B cell (primary cell): ENCODE measurements around the gene SSR1. TPM values are rescaled to one million over a fixed set of nuclear protein-coding genes. Genes with fewer than 3 reads are reported as not detected.
"Not testable (repeated sequence)": the region's sequence is repeated elsewhere in the genome, so short reads cannot be mapped to it uniquely, and the experiment has no call there.

Experiments used
- ATAC-seq: fragments of 200-7000 bp; cut with Tn5 transposase; one replicate; pipeline ENCODE4 v1.10.0; 2021; ENCODE audit warnings: low read depth, mild to moderate bottlenecking, moderate number of reproducible peaks, moderate library complexity
- CTCF ChIA-PET: fragments of 350-600 bp; sonication (Branson Sonifier 250); formaldehyde crosslinking; loops from one replicate; lab custom pipeline; 2021; ENCODE audit warnings: antibody characterized with exemption, inconsistent platforms; lab: Charles Lee
- POLR2A ChIA-PET: fragments of 350-600 bp; sonication (Branson Sonifier 250); formaldehyde crosslinking; loops from one replicate; lab custom pipeline; 2021; ENCODE audit warnings: antibody characterized with exemption; lab: Charles Lee
- DNase-seq: peaks from one replicate; pipeline ENCODE4 v3.0.0; 2013
- H2AFZ ChIP-seq: 2 replicates; pipeline ENCODE4 v1.6.1; 2012; ENCODE audit warnings: mild to moderate bottlenecking, low read depth, low read length; ENCODE audit not compliant: insufficient read depth, poor library complexity, severe bottlenecking
- H3K27ac ChIP-seq, 2 donors: 1 replicate in 1 of 2; 2 replicates in 1 of 2; pipeline ENCODE4 v1.5.1; 2012 to 2013; ENCODE audit warnings: low read length in 2 of 2, mild to moderate bottlenecking in 2 of 2, moderate library complexity in 1 of 2
- H3K27me3 ChIP-seq, 4 experiments: fragments of 200-600 bp in 1 of 4; sonication (generic) in 1 of 4; replicated peaks in 1 of 4; 1 replicate in 2 of 4; 2 replicates in 2 of 4; pipeline versions ENCODE4 v1.6.1 to v1.7.0; 2013 to 2016; ENCODE audit warnings: low read length in 3 of 4, mild to moderate bottlenecking in 2 of 4, mixed read lengths in 1 of 4, moderate library complexity in 1 of 4; ENCODE audit not compliant: insufficient read depth in 4 of 4, control insufficient read depth in 3 of 4; ENCODE audit errors: control extremely low read depth in 1 of 4
- H3K36me3 ChIP-seq, 2 experiments: replicated peaks in 1 of 2; 1 replicate in 1 of 2; 2 replicates in 1 of 2; pipeline versions ENCODE4 v1.6.1 to v1.7.1; 2013; ENCODE audit warnings: low read length in 1 of 2; ENCODE audit not compliant: insufficient read depth in 2 of 2, control insufficient read depth in 1 of 2; ENCODE audit errors: control extremely low read depth in 1 of 2, extremely low read depth in 1 of 2
- H3K4me1 ChIP-seq, 2 donors: fragments of 200-600 bp in 1 of 2; sonication (generic) in 1 of 2; 1 replicate in 1 of 2; 2 replicates in 1 of 2; pipeline versions ENCODE4 v1.5.1 to v1.6.1; 2013 to 2017; ENCODE audit warnings: low read length in 2 of 2; ENCODE audit not compliant: control insufficient read depth in 2 of 2, insufficient read depth in 2 of 2
- H3K4me2 ChIP-seq: replicated peaks from 2 replicates; pipeline ENCODE3; 2012; ENCODE audit warnings: mild to moderate bottlenecking, low read depth, low read length; ENCODE audit not compliant: poor library complexity, severe bottlenecking
- H3K4me3 ChIP-seq, 5 experiments: fragments of 200-600 bp in 1 of 5; sonication (generic) in 1 of 5; 1 replicate in 3 of 5; 2 replicates in 2 of 5; pipeline versions ENCODE4 v1.5.1 to v1.7.0; 2011 to 2016; ENCODE audit warnings: low read length in 4 of 5, mild to moderate bottlenecking in 4 of 5, low read depth in 2 of 5, control low read depth in 1 of 5, moderate library complexity in 1 of 5; ENCODE audit not compliant: insufficient read depth in 1 of 5; ENCODE audit errors: control extremely low read depth in 1 of 5, extremely low read depth in 1 of 5
- H3K79me2 ChIP-seq: fragments of 200-600 bp; sonication (generic); one replicate; pipeline ENCODE4 v1.6.0; 2016; ENCODE audit warnings: low read length; ENCODE audit not compliant: control insufficient read depth, insufficient read depth
- H3K9ac ChIP-seq: fragments of 200-600 bp; sonication (generic); 2 replicates; pipeline ENCODE4 v1.6.1; 2017; ENCODE audit warnings: mild to moderate bottlenecking, low read length, moderate library complexity
- H3K9me3 ChIP-seq, 3 donors: one replicate each; pipeline versions ENCODE4 v1.6.1 to v1.7.1; 2013; ENCODE audit warnings: low read length in 2 of 3; ENCODE audit not compliant: control insufficient read depth in 2 of 3, insufficient read depth in 1 of 3; ENCODE audit errors: control extremely low read depth in 1 of 3
- H4K20me1 ChIP-seq: 2 replicates; pipeline ENCODE4 v1.6.0; 2012; ENCODE audit warnings: mild to moderate bottlenecking, low read length; ENCODE audit not compliant: insufficient read depth, control insufficient read depth, poor library complexity, severe bottlenecking
- H3K27ac Mint-ChIP-seq: one replicate; pipeline ENCODE4 v1.8.0; 2021; ENCODE audit warnings: mixed read lengths
- H3K27me3 Mint-ChIP-seq: one replicate; pipeline ENCODE4 v1.8.0; 2021; ENCODE audit warnings: mixed read lengths
- H3K4me1 Mint-ChIP-seq: one replicate; pipeline ENCODE4 v1.8.0; 2021; ENCODE audit warnings: mixed read lengths
- H3K4me3 Mint-ChIP-seq: one replicate; pipeline ENCODE4 v1.8.0; 2021; ENCODE audit warnings: mixed read lengths
- H3K9me3 Mint-ChIP-seq: one replicate; pipeline ENCODE4 v1.8.0; 2022; ENCODE audit warnings: mixed read lengths; ENCODE audit not compliant: insufficient read depth
- EZH2 ChIP-seq: IDR thresholded peaks from 2 replicates; pipeline ENCODE4 v1.6.1; 2012; ENCODE audit warnings: borderline replicate concordance, low read depth, mild to moderate bottlenecking, moderate library complexity, low read length; ENCODE audit not compliant: insufficient read depth, poor library complexity, severe bottlenecking
- WGBS: methylation state at CpG from one replicate; pipeline ENCODE4 v1.1.5; 2013; ENCODE audit warnings: missing lambda C conversion rate; ENCODE audit not compliant: insufficient coverage; 5-methylcytosine and 5-hydroxymethylcytosine counted together
- intact Hi-C: fragments of 100-400 bp; cut with micrococcal nuclease; formaldehyde crosslinking; loops from one replicate; pipeline ENCODE4 v1.10.0; 2022
- polyA plus RNA-seq: library from polyadenylated mRNA; depleted of rRNA; stranded (reverse); fragments of >200 nt; gene quantifications from 2 replicates; pipeline ENCODE4 v1.2.3, GENCODE V29; 2012
- total RNA-seq, 2 donors: library from RNA; stranded (reverse); fragments of 120-200 nt in 1 of 2; gene quantifications; 1 replicate in 1 of 2; 2 replicates in 1 of 2; pipeline versions ENCODE4 v1.2.3 to v1.2.4, GENCODE V29; 2013 to 2022
- TF ChIP-seq, protein P1 (sequence below): fragments of 200-600 bp; IDR thresholded peaks from one replicate; pipeline ENCODE4 v1.8.0; 2022; ENCODE audit warnings: antibody characterized with exemption, mild to moderate bottlenecking

Gene SSR1
- total and polyA plus RNA-seq, 2 donors (not counting 1 experiment from before 2014, with no cell fraction given) = 15.9 to 81.6 TPM

DNA sequence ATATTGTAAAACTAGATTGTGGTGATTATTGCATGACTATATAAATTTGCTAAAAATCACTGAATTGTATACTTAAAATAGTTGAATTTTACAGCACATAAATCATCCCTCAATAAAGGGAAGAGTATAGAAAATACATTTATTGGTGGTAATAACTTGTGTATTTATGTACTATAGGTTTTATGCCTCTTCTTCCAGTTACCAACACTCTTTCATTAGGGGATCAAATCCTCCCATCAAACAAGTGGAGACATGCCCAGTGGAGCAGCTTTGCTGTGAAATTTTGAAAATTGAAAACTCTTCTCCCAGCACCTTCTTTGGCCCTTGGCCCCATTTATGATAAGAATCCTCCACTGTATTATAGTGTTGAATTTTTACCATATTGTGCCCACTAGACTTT is 10.1 kb upstream of the SSR1 start:
- no peaks in the 10 kb centered on the region for H3K36me3 ChIP-seq

DNA sequence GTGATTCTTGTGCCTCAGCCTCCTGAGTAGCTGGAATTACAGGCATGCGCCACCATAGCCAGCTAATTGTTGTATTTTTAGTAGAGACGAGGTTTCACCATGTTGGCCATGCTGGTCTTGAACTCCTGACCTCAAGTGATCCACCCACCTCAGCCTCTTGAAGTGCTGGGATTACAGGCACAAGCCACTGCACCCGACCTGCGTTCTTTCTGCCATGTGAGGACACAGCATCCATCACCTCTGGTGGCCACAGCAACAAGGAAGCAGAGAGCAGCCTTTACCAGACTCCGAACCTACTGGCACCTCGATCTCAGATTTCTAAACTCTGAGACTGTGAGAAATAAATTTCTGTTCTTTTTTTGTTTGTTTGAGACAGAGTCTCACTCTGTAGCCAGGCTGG is 8.9 kb upstream of the SSR1 start:
- DNase-seq, H3K4me2 ChIP-seq, ATAC-seq, H3K27ac Mint-ChIP-seq, intact Hi-C loops, H3K36me3 ChIP-seq, H3K27ac ChIP-seq, H3K9me3 Mint-ChIP-seq, CTCF ChIA-PET, H4K20me1 ChIP-seq, H3K27me3 Mint-ChIP-seq, H3K9ac ChIP-seq, H3K79me2 ChIP-seq, H3K27me3 ChIP-seq, H2AFZ ChIP-seq, POLR2A ChIA-PET, H3K4me3 ChIP-seq, H3K4me3 Mint-ChIP-seq, H3K9me3 ChIP-seq: not testable (repeated sequence)
- peaks cover 9 to 12% of the 10 kb centered on the region in 2 donors for H3K4me1 ChIP-seq
- peaks cover 19% of the 10 kb centered on the region for H3K4me1 Mint-ChIP-seq
- 82% methylated on average over 4 of the region's 6 CpGs for WGBS

More for the DNA sequence above, 10.1 kb upstream of the SSR1 start:
- CTCF ChIA-PET = no interaction called here
- H3K4me3 Mint-ChIP-seq = no peak overlapping the region
- Histone ChIP-seq H3K27ac (no peak overlapping the region), H3K9me3 (no peaks in the 10 kb centered on the region), H3K4me2 (no peak overlapping the region), H3K27me3 (no peaks in the 10 kb centered on the region), H3K79me2 (no peaks in the 10 kb centered on the region), H2AFZ (no peak overlapping the region), H3K4me3 (no peak overlapping the region), H3K4me1 (peaks cover 9 to 12% of the 10 kb centered on the region in 2 donors), H4K20me1 (no peaks in the 10 kb centered on the region), H3K9ac (no peak overlapping the region)
- intact Hi-C loops = no loop called here
- DNase-seq = no peak
- H3K4me1 Mint-ChIP-seq = peaks cover 19% of the 10 kb centered on the region
- no peak overlapping the region for H3K27ac Mint-ChIP-seq
- POLR2A ChIA-PET = no interaction called here
- ATAC-seq = no peak
- no peaks in the 10 kb centered on the region for H3K9me3 Mint-ChIP-seq
- H3K27me3 Mint-ChIP-seq = peaks cover 3% of the 10 kb centered on the region
- TF ChIP-seq EZH2 = no peak
- TF ChIP-seq, protein P1, sequence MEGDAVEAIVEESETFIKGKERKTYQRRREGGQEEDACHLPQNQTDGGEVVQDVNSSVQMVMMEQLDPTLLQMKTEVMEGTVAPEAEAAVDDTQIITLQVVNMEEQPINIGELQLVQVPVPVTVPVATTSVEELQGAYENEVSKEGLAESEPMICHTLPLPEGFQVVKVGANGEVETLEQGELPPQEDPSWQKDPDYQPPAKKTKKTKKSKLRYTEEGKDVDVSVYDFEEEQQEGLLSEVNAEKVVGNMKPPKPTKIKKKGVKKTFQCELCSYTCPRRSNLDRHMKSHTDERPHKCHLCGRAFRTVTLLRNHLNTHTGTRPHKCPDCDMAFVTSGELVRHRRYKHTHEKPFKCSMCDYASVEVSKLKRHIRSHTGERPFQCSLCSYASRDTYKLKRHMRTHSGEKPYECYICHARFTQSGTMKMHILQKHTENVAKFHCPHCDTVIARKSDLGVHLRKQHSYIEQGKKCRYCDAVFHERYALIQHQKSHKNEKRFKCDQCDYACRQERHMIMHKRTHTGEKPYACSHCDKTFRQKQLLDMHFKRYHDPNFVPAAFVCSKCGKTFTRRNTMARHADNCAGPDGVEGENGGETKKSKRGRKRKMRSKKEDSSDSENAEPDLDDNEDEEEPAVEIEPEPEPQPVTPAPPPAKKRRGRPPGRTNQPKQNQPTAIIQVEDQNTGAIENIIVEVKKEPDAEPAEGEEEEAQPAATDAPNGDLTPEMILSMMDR = no peak

DNA sequence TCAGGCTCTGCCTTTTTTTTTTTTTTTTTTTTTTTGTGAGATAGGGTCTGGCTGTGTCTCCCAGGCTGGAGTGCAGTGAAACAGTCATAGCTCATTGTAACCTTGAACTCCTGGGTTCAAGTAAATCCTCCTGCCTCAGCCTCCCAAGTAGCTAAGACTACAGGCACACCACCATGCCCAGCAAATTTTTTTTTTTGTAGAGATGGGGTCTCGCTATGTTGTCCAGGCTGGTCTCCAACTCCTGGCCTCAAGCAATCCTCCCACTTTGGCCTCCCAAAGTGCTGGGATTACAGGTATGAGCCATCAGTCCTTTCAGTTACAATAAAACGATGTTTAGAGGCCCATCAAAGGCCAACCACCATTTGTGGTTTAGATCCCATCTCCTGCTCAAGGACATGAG is 6.4 kb upstream of the SSR1 start:
- H4K20me1 ChIP-seq, H3K4me3 Mint-ChIP-seq, H3K4me2 ChIP-seq, H3K27me3 ChIP-seq, H3K27ac Mint-ChIP-seq, ATAC-seq, H3K36me3 ChIP-seq, H3K9me3 ChIP-seq, H3K4me1 ChIP-seq, H3K27me3 Mint-ChIP-seq, H3K9me3 Mint-ChIP-seq, H2AFZ ChIP-seq, H3K4me3 ChIP-seq, H3K9ac ChIP-seq, CTCF ChIA-PET, intact Hi-C loops, H3K27ac ChIP-seq, H3K79me2 ChIP-seq, DNase-seq, H3K4me1 Mint-ChIP-seq: not testable (repeated sequence)
- POLR2A ChIA-PET = interaction anchor here (0.6 kb wide), 1 partner anchor 42 kb away, joined by 8 read pairs; no protein-coding TSS in a partner anchor
- 97% methylated on average over 2 of the region's 2 CpGs for WGBS
